Measurements from ENCODE around the gene EXT2.

- TF ChIP-seq CTCF (IDR thresholded peaks at IDR 0.05) (no peak), RXRA (IDR thresholded peaks at IDR 0.05; ENCODE audit: borderline replicate concordance, low read depth) (no peak), TCF12 (IDR thresholded peaks at IDR 0.05) (no peak), SMC3 (IDR thresholded peaks at IDR 0.05; ENCODE audit: low read depth, low read length) (no peak)
Measured at GRCh38 chr11:44286911-44287310, 191.4 kb downstream of the EXT2 start.
